Right atrium auricular region (tissue), 2 donors: ENCODE data around the gene THRB. TPM values are rescaled to one million over a fixed set of nuclear protein-coding genes. Genes with fewer than 3 reads are reported as not detected.

ENCODE experiments used
- DNase-seq: peaks from one replicate; pipeline ENCODE4 v3.0.0-alpha.2; 2019; ENCODE audit warnings: low spot score
- H3K27ac ChIP-seq, 2 donors: fragments of 200-600 bp; sonication (generic); 1 replicate in 1 of 2; 2 replicates in 1 of 2; pipeline ENCODE4 v1.5.1; 2016 to 2019
- H3K27me3 ChIP-seq, 2 donors: fragments of 200-600 bp; sonication (generic); one replicate each; pipeline versions ENCODE4 v1.5.1 to v1.6.0; 2017 to 2019
- H3K36me3 ChIP-seq: fragments of 200-600 bp; sonication (generic); one replicate; pipeline ENCODE4 v1.5.1; 2016
- H3K4me1 ChIP-seq, 2 donors: fragments of 200-600 bp; sonication (generic); one replicate each; pipeline versions ENCODE4 v1.5.1 to v1.6.0; 2017 to 2019
- H3K4me3 ChIP-seq, 2 donors: fragments of 200-600 bp; sonication (generic); 1 replicate in 1 of 2; 2 replicates in 1 of 2; pipeline ENCODE4 v1.5.1; 2017 to 2019; ENCODE audit warnings: mild to moderate bottlenecking in 1 of 2, moderate library complexity in 1 of 2
- H3K9me3 ChIP-seq, 2 donors: fragments of 200-600 bp; sonication (generic); one replicate each; pipeline ENCODE4 v1.5.1; 2019
- total RNA-seq, 2 donors: library from RNA; depleted of rRNA; stranded (reverse); fragments of >200 nt; gene quantifications; one replicate each; pipeline ENCODE4 v1.1.0, GENCODE V29; 2016
- TF ChIP-seq, protein P1 (sequence below), 2 donors: fragments of 200-600 bp; sonication (generic); IDR thresholded peaks; one replicate each; pipeline ENCODE4 v1.5.1; 2019; ENCODE audit warnings: antibody characterized with exemption in 2 of 2

THRB gene
- total RNA-seq, 2 donors from 2014 or later, result 4.2 to 7.0 TPM

DNA sequence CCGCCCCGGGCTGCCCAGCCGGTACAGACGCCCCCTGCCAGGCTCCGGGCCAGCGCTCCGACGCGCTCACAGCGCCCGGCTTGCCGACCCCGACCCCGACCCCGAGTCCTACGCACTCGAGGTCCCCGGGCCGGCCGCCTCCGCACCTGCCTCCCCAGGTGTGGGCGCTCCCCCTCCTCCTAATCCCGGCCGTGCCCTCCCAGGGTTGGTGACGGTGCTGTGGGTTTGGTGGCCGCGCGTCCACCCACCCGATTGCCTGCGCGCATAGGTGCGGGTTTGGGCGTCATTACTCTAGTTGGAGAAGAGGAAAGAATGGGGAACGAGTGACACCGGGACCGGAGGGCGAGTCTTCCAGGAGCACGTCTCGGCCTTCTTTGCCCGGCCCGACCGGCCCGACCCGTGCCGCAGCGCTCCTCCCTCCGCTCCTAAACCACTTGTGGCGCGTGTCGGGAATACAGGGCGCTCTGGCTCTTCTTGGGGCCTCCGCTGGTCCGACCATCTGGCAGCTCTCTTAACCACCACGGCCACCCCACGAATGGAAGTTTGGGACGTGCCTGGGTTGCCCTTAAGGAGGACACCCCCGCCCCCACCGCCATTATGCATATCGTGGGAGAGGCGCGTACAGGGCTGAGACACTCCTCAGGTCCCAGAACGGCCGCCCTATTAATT lies 810 bp upstream of the THRB start:
- no peaks in the 10 kb centered on the region for H3K36me3 ChIP-seq
- peak overlapping the region; percentile 57 to 78 for H3K4me3 ChIP-seq
- H3K4me1 ChIP-seq, result peaks cover 0 to 18% of the 10 kb centered on the region in 2 donors
- H3K27ac ChIP-seq, result peak overlapping the region; percentile 84 to 90
- no peaks in the 10 kb centered on the region for H3K27me3 ChIP-seq
- DNase-seq, result peak; percentile 69
- TF ChIP-seq, protein P1, sequence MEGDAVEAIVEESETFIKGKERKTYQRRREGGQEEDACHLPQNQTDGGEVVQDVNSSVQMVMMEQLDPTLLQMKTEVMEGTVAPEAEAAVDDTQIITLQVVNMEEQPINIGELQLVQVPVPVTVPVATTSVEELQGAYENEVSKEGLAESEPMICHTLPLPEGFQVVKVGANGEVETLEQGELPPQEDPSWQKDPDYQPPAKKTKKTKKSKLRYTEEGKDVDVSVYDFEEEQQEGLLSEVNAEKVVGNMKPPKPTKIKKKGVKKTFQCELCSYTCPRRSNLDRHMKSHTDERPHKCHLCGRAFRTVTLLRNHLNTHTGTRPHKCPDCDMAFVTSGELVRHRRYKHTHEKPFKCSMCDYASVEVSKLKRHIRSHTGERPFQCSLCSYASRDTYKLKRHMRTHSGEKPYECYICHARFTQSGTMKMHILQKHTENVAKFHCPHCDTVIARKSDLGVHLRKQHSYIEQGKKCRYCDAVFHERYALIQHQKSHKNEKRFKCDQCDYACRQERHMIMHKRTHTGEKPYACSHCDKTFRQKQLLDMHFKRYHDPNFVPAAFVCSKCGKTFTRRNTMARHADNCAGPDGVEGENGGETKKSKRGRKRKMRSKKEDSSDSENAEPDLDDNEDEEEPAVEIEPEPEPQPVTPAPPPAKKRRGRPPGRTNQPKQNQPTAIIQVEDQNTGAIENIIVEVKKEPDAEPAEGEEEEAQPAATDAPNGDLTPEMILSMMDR (IDR thresholded peaks at IDR 0.05), result no peak
- H3K9me3 ChIP-seq, result no peaks in the 10 kb centered on the region

DNA sequence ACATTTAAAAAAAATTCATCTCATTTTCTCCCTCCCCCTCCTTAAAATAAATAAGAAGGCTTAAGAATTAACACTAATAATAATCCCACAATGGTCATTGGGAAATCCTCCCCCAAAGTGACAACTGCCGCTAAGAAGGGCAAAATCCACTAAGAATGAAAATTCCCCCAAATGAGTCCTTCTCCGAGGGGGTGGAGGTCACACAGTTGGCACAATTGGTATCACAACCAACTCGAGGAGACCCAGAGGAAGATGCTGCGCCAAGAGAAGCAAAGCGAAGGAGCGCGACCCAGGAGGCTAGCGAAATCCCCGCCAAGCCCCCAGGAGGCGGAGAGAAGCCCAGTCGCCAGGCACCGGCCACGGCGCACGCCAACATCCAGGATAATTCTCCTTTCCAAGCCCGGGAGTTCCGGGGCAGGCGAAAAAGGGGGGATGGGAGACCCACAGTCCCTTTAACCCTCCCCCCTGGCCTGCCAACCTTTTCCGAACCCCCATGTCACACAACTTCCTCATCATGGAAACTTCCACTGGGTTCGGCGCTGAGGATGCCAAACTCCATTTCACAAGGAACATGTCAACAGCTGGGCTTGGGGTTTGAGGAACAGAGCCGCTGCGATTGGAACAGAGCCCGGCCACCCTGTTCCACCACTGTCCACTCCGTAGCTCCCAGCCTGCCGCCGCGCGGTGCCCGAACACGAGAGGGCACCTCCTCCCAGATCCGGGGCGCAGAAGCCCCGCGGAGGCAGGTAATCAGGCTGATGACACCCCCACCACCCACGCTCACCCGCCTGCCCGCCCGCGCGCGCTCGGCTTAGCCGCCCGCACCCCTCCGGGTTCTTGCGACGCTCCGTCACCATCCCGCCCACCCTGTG lies 668 bp downstream of the THRB start:
- DNase-seq, result peak; percentile 91
- no peaks in the 10 kb centered on the region for H3K9me3 ChIP-seq
- peak overlapping the region; percentile 84 to 90 for H3K27ac ChIP-seq
- TF ChIP-seq, protein P1 (IDR thresholded peaks at IDR 0.05), result no peak
- H3K4me3 ChIP-seq, result peak overlapping the region; percentile 57 to 78
- H3K36me3 ChIP-seq, result no peaks in the 10 kb centered on the region
- no peaks in the 10 kb centered on the region for H3K27me3 ChIP-seq
- peaks cover 0 to 28% of the 10 kb centered on the region in 2 donors for H3K4me1 ChIP-seq

DNA sequence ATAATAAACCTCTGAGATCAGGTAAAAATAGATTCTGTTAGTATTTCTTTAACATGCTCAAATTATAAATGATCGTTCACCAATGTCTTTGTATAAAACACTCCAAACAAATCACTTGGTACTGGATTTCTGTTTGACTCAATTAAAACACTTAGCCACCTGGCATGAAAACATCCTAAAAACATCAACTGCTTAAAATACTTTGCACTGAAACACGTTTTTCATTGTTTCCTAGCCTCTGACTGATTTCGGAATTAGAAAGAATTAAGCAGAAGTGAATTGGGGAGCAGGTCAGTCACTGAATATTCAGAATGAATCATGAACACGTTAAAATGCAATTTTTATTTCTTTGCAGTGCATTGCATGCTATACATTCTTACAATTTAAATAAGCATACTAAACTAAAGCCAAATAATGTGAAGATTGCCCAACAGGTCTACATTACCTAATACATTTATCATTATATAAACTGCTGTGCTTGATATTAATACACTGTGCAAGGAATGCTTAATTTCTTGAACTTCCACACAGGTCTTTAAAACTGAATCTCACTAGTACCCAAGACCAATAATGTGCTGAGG lies 1.6 kb downstream of the THRB start:
- H3K9me3 ChIP-seq, result no peaks in the 10 kb centered on the region
- H3K4me1 ChIP-seq, result peaks cover 0 to 28% of the 10 kb centered on the region in 2 donors
- TF ChIP-seq, protein P1 (IDR thresholded peaks at IDR 0.05), result no peak
- no peaks in the 10 kb centered on the region for H3K27me3 ChIP-seq
- H3K4me3 ChIP-seq, result peak overlapping the region in 1 of 2 donors; percentile 78
- no peaks in the 10 kb centered on the region for H3K36me3 ChIP-seq
- no peak overlapping the region for H3K27ac ChIP-seq
- no peak for DNase-seq

DNA sequence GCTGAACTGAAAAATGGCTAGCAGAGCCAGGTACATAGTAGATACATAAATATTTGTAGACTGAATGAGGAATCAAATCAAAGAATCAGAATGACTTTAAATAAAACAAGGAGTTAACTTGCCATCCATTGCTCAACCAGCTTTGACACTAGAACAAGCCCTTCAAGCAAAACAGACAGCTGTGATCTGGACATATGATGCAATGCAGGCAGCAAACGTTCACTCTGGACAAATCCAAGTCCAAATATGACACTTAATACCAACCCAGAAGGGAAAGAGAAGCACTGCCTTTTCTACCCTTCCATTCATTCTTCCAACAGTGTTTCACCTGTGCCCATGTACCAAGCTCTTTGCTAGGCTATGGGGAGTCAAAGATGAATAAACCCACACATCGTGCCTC lies 4.5 kb downstream of the THRB start:
- no peaks in the 10 kb centered on the region for H3K27me3 ChIP-seq
- no peaks in the 10 kb centered on the region for H3K36me3 ChIP-seq
- H3K4me1 ChIP-seq, result peaks cover 0 to 17% of the 10 kb centered on the region in 2 donors
- no peak overlapping the region for H3K27ac ChIP-seq
- DNase-seq, result peak; percentile 61
- TF ChIP-seq, protein P1 (IDR thresholded peaks at IDR 0.05), result no peak
- H3K9me3 ChIP-seq, result no peaks in the 10 kb centered on the region
- no peak overlapping the region for H3K4me3 ChIP-seq

DNA sequence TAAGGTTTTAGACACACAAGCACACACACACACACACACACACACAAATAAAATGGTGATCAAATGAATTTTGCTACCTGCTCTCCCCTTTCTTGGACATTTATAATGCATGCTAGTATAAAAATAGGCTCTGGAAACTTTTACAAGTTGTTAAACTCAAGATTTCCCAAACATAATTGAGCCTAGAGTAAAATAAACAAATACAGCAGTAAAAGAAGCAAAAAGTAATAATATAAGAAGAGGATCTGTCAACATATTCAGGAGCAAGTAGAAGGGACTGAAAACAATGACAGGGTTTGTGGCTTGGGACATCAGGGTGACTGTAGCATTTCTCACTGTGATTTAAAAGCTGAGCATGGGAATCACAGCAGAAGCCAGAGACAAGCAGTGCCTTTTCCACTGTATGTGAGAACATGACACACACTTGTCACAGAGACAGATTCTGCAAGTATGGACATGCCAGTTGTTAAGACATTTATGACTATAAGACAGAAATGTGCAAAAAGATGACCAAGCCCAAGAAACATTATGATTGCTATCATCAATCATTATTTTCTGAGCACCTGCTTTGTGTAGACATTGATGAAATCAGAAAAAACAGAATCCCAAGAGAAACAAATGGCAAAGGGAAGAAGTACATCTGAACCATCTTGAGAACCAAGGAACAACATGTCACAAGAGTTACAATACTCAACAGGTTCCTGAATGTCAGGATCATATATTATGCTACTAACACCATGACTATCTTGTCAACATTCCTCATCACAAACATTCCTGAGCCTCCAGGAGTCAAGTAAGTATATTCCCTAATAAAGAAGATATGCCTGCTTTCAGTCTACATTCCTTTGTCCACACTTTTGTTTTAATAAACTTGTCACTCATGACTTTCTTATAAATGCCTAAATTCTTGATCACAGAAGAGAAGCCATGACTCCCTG lies 7.1 kb downstream of the THRB start:
- no peak overlapping the region for H3K4me3 ChIP-seq
- H3K27ac ChIP-seq, result no peak overlapping the region
- peaks cover 0 to 10% of the 10 kb centered on the region in 2 donors for H3K4me1 ChIP-seq
- no peaks in the 10 kb centered on the region for H3K9me3 ChIP-seq
- TF ChIP-seq, protein P1 (IDR thresholded peaks at IDR 0.05), result no peak
- H3K36me3 ChIP-seq, result no peaks in the 10 kb centered on the region
- H3K27me3 ChIP-seq, result no peaks in the 10 kb centered on the region
- DNase-seq, result no peak
